B cell (primary cell): ENCODE results near the gene TKT. TPM values are rescaled to one million over a fixed set of nuclear protein-coding genes. Genes with fewer than 3 reads are reported as not detected.

Experiments
- ATAC-seq: fragments of 200-7000 bp; cut with Tn5 transposase; one replicate; pipeline ENCODE4 v1.10.0; 2021; ENCODE audit warnings: low read depth, mild to moderate bottlenecking, moderate number of reproducible peaks, moderate library complexity
- CTCF ChIA-PET: fragments of 350-600 bp; sonication (Branson Sonifier 250); formaldehyde crosslinking; loops from one replicate; lab custom pipeline; 2021; ENCODE audit warnings: antibody characterized with exemption, inconsistent platforms; lab: Charles Lee
- POLR2A ChIA-PET: fragments of 350-600 bp; sonication (Branson Sonifier 250); formaldehyde crosslinking; loops from one replicate; lab custom pipeline; 2021; ENCODE audit warnings: antibody characterized with exemption; lab: Charles Lee
- DNase-seq: peaks from one replicate; pipeline ENCODE4 v3.0.0; 2013
- H2AFZ ChIP-seq: 2 replicates; pipeline ENCODE4 v1.6.1; 2012; ENCODE audit warnings: mild to moderate bottlenecking, low read depth, low read length; ENCODE audit not compliant: insufficient read depth, poor library complexity, severe bottlenecking
- H3K27ac ChIP-seq, 2 donors: 1 replicate in 1 of 2; 2 replicates in 1 of 2; pipeline ENCODE4 v1.5.1; 2012 to 2013; ENCODE audit warnings: low read length in 2 of 2, mild to moderate bottlenecking in 2 of 2, moderate library complexity in 1 of 2
- H3K27me3 ChIP-seq, 4 experiments: fragments of 200-600 bp in 1 of 4; sonication (generic) in 1 of 4; replicated peaks in 1 of 4; 1 replicate in 2 of 4; 2 replicates in 2 of 4; pipeline versions ENCODE4 v1.6.1 to v1.7.0; 2013 to 2016; ENCODE audit warnings: low read length in 3 of 4, mild to moderate bottlenecking in 2 of 4, mixed read lengths in 1 of 4, moderate library complexity in 1 of 4; ENCODE audit not compliant: insufficient read depth in 4 of 4, control insufficient read depth in 3 of 4; ENCODE audit errors: control extremely low read depth in 1 of 4
- H3K36me3 ChIP-seq, 2 experiments: replicated peaks in 1 of 2; 1 replicate in 1 of 2; 2 replicates in 1 of 2; pipeline versions ENCODE4 v1.6.1 to v1.7.1; 2013; ENCODE audit warnings: low read length in 1 of 2; ENCODE audit not compliant: insufficient read depth in 2 of 2, control insufficient read depth in 1 of 2; ENCODE audit errors: control extremely low read depth in 1 of 2, extremely low read depth in 1 of 2
- H3K4me1 ChIP-seq, 2 donors: fragments of 200-600 bp in 1 of 2; sonication (generic) in 1 of 2; 1 replicate in 1 of 2; 2 replicates in 1 of 2; pipeline versions ENCODE4 v1.5.1 to v1.6.1; 2013 to 2017; ENCODE audit warnings: low read length in 2 of 2; ENCODE audit not compliant: control insufficient read depth in 2 of 2, insufficient read depth in 2 of 2
- H3K4me2 ChIP-seq: replicated peaks from 2 replicates; pipeline ENCODE3; 2012; ENCODE audit warnings: mild to moderate bottlenecking, low read depth, low read length; ENCODE audit not compliant: poor library complexity, severe bottlenecking
- H3K4me3 ChIP-seq, 5 experiments: fragments of 200-600 bp in 1 of 5; sonication (generic) in 1 of 5; 1 replicate in 3 of 5; 2 replicates in 2 of 5; pipeline versions ENCODE4 v1.5.1 to v1.7.0; 2011 to 2016; ENCODE audit warnings: low read length in 4 of 5, mild to moderate bottlenecking in 4 of 5, low read depth in 2 of 5, control low read depth in 1 of 5, moderate library complexity in 1 of 5; ENCODE audit not compliant: insufficient read depth in 1 of 5; ENCODE audit errors: control extremely low read depth in 1 of 5, extremely low read depth in 1 of 5
- H3K79me2 ChIP-seq: fragments of 200-600 bp; sonication (generic); one replicate; pipeline ENCODE4 v1.6.0; 2016; ENCODE audit warnings: low read length; ENCODE audit not compliant: control insufficient read depth, insufficient read depth
- H3K9ac ChIP-seq: fragments of 200-600 bp; sonication (generic); 2 replicates; pipeline ENCODE4 v1.6.1; 2017; ENCODE audit warnings: mild to moderate bottlenecking, low read length, moderate library complexity
- H3K9me3 ChIP-seq, 3 donors: one replicate each; pipeline versions ENCODE4 v1.6.1 to v1.7.1; 2013; ENCODE audit warnings: low read length in 2 of 3; ENCODE audit not compliant: control insufficient read depth in 2 of 3, insufficient read depth in 1 of 3; ENCODE audit errors: control extremely low read depth in 1 of 3
- H4K20me1 ChIP-seq: 2 replicates; pipeline ENCODE4 v1.6.0; 2012; ENCODE audit warnings: mild to moderate bottlenecking, low read length; ENCODE audit not compliant: insufficient read depth, control insufficient read depth, poor library complexity, severe bottlenecking
- H3K27ac Mint-ChIP-seq: one replicate; pipeline ENCODE4 v1.8.0; 2021; ENCODE audit warnings: mixed read lengths
- H3K27me3 Mint-ChIP-seq: one replicate; pipeline ENCODE4 v1.8.0; 2021; ENCODE audit warnings: mixed read lengths
- H3K4me1 Mint-ChIP-seq: one replicate; pipeline ENCODE4 v1.8.0; 2021; ENCODE audit warnings: mixed read lengths
- H3K4me3 Mint-ChIP-seq: one replicate; pipeline ENCODE4 v1.8.0; 2021; ENCODE audit warnings: mixed read lengths
- H3K9me3 Mint-ChIP-seq: one replicate; pipeline ENCODE4 v1.8.0; 2022; ENCODE audit warnings: mixed read lengths; ENCODE audit not compliant: insufficient read depth
- CTCF ChIP-seq: fragments of 200-600 bp; IDR thresholded peaks from one replicate; pipeline ENCODE4 v1.8.0; 2022; ENCODE audit warnings: antibody characterized with exemption, mild to moderate bottlenecking
- EZH2 ChIP-seq: IDR thresholded peaks from 2 replicates; pipeline ENCODE4 v1.6.1; 2012; ENCODE audit warnings: borderline replicate concordance, low read depth, mild to moderate bottlenecking, moderate library complexity, low read length; ENCODE audit not compliant: insufficient read depth, poor library complexity, severe bottlenecking
- WGBS: methylation state at CpG from one replicate; pipeline ENCODE4 v1.1.5; 2013; ENCODE audit warnings: missing lambda C conversion rate; ENCODE audit not compliant: insufficient coverage; 5-methylcytosine and 5-hydroxymethylcytosine counted together
- intact Hi-C: fragments of 100-400 bp; cut with micrococcal nuclease; formaldehyde crosslinking; loops from one replicate; pipeline ENCODE4 v1.10.0; 2022
- polyA plus RNA-seq: library from polyadenylated mRNA; depleted of rRNA; stranded (reverse); fragments of >200 nt; gene quantifications from 2 replicates; pipeline ENCODE4 v1.2.3, GENCODE V29; 2012
- total RNA-seq, 2 donors: library from RNA; stranded (reverse); fragments of 120-200 nt in 1 of 2; gene quantifications; 1 replicate in 1 of 2; 2 replicates in 1 of 2; pipeline versions ENCODE4 v1.2.3 to v1.2.4, GENCODE V29; 2013 to 2022

The TKT gene
- total and polyA plus RNA-seq, 2 donors (not counting 1 experiment from before 2014, with no cell fraction given) = 69.5 to 81.0 TPM

DNA sequence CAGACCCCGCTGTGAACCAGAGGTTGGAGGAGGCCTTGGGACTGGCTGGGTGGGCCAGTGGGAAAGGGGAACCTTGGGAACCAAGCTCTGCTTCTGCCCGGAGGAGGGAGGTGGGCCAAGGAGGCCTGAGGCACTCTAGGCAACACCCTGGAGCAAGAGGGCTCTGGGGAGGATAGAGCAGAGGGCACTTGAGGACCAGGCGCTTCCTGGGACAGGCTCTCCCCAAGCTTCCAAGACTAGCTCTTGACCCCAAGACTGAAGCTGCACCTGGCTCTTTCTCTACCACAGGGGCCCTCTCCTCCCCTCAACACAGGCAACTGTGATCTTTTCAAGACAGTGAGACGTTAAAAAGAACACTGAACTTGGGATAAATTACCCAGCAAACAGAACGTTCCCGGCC, 20.3 kb downstream of the TKT start:
- H3K36me3 ChIP-seq = peaks cover 0 to 77% of the 10 kb centered on the region in 2 experiments
- H3K9me3 Mint-ChIP-seq = no peaks in the 10 kb centered on the region

DNA sequence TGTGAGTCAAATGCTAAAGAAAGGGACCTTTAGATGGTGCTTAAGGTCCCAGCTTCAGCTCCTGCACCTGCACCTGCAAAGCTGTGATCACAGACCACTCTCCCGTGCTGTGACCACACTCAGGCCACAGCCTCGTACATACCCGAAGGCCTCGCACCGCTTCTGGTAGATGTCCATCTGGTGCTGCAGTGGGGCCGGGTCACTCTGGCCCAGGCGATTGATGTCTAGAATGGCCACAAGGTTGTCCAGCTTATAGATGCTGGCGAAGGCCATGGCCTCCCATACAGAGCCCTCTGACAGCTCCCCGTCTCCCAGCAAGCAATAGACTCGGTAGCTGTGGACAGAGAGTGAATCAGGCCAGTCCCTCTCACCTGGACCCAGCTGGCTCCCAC, 21.0 kb downstream of the TKT start:
- Histone ChIP-seq H3K27ac (no peak overlapping the region), H2AFZ (no peak overlapping the region), H3K9me3 (no peaks in the 10 kb centered on the region), H3K36me3 (peaks cover 0 to 77% of the 10 kb centered on the region in 2 experiments), H3K79me2 (no peaks in the 10 kb centered on the region), H4K20me1 (peaks cover 8% of the 10 kb centered on the region), H3K4me2 (no peak overlapping the region), H3K4me3 (no peak overlapping the region), H3K9ac (no peak overlapping the region), H3K27me3 (no peaks in the 10 kb centered on the region), H3K4me1 (no peaks in the 10 kb centered on the region)
- Mint-ChIP-seq H3K4me1 (no peaks in the 10 kb centered on the region), H3K9me3 (no peaks in the 10 kb centered on the region), H3K4me3 (no peak overlapping the region), H3K27me3 (no peaks in the 10 kb centered on the region), H3K27ac (no peak overlapping the region)
- TF ChIP-seq CTCF (no peak), EZH2 (no peak)
- ChIA-PET CTCF (no interaction called here), POLR2A (no interaction called here)
- ATAC-seq (no peak), DNase-seq (no peak)
- 96% methylated on average over 8 of the region's 10 CpGs for WGBS
- intact Hi-C loops = no loop called here

More for the DNA sequence above, 20.3 kb downstream of the TKT start:
- ChIA-PET CTCF (no interaction called here), POLR2A (interaction anchor here (0.6 kb wide), 1 partner anchor 32 kb away, joined by 5 read pairs; no protein-coding TSS in a partner anchor)
- Histone ChIP-seq H3K4me2 (no peak overlapping the region), H4K20me1 (peaks cover 8% of the 10 kb centered on the region), H3K9me3 (no peaks in the 10 kb centered on the region), H3K4me1 (no peaks in the 10 kb centered on the region), H2AFZ (no peak overlapping the region), H3K27ac (no peak overlapping the region), H3K27me3 (no peaks in the 10 kb centered on the region), H3K4me3 (no peak overlapping the region), H3K79me2 (peaks cover under 1% of the 10 kb centered on the region), H3K9ac (no peak overlapping the region)
- intact Hi-C loops = no loop called here
- Mint-ChIP-seq H3K27ac (no peak overlapping the region), H3K4me1 (no peaks in the 10 kb centered on the region), H3K4me3 (no peak overlapping the region), H3K27me3 (no peaks in the 10 kb centered on the region)
- 88% methylated on average over 5 of the region's 6 CpGs for WGBS
- ATAC-seq = no peak
- DNase-seq = no peak
- no peak for TF ChIP-seq CTCF
- TF ChIP-seq EZH2 = no peak
